Peyer's patch (tissue), 4 donors: ENCODE results near the gene CYB5R3. TPM values are rescaled to one million over a fixed set of nuclear protein-coding genes. Genes with fewer than 3 reads are reported as not detected.
A peak's percentile ranks its signal among the peaks of the same experiment; 100 is the strongest.
"Not testable (repeated sequence)": the region's sequence is repeated elsewhere in the genome, so short reads cannot be mapped to it uniquely, and the experiment has no call there.

Source experiments
- DNase-seq, 3 donors: peaks; one replicate each; pipeline ENCODE4 v3.0.0-alpha.2; 2017 to 2019
- H3K27ac ChIP-seq, 4 donors: fragments of 200-600 bp; sonication (generic); one replicate each; pipeline ENCODE4 v1.5.1; 2016 to 2019
- H3K27me3 ChIP-seq, 2 donors: fragments of 200-600 bp; sonication (generic); one replicate each; pipeline ENCODE4 v1.5.1; 2019
- H3K36me3 ChIP-seq, 3 donors: fragments of 200-600 bp; sonication (generic); one replicate each; pipeline ENCODE4 v1.5.1; 2016 to 2019
- H3K4me1 ChIP-seq, 4 donors: fragments of 200-600 bp; sonication (generic); one replicate each; pipeline ENCODE4 v1.5.1; 2016 to 2019
- H3K4me3 ChIP-seq, 4 donors: fragments of 200-600 bp; sonication (generic); 1 replicate in 3 of 4; 2 replicates in 1 of 4; pipeline ENCODE4 v1.5.1; 2016 to 2019; ENCODE audit warnings: mild to moderate bottlenecking in 1 of 4
- H3K9me3 ChIP-seq, 4 donors: fragments of 200-600 bp; sonication (generic); one replicate each; pipeline ENCODE4 v1.5.1; 2016 to 2019; ENCODE audit warnings: mild to moderate bottlenecking in 1 of 4
- POLR2A ChIP-seq, 2 donors: fragments of 450-650 bp; IDR thresholded peaks; one replicate each; pipeline ENCODE4 v1.5.1; 2017; ENCODE audit warnings: antibody characterized with exemption in 2 of 2, mild to moderate bottlenecking in 2 of 2, moderate library complexity in 2 of 2
- total RNA-seq, 4 donors: library from RNA; depleted of rRNA; stranded (reverse); fragments of >200 nt; gene quantifications; one replicate each; pipeline ENCODE4 v1.1.0, GENCODE V29; 2016
- TF ChIP-seq, protein P1 (sequence below), 6 experiments: fragments of 450-650 bp in 4 of 6; fragments of 200-600 bp in 2 of 6; sonication (generic) in 1 of 6; IDR thresholded peaks; one replicate each; pipeline ENCODE4 v1.5.1; 2017 to 2019; ENCODE audit warnings: antibody characterized with exemption in 6 of 6, mild to moderate bottlenecking in 3 of 6, moderate library complexity in 1 of 6

CYB5R3 gene
- total RNA-seq, 4 donors from 2014 or later, result 59.4 to 147 (median 117) TPM

DNA sequence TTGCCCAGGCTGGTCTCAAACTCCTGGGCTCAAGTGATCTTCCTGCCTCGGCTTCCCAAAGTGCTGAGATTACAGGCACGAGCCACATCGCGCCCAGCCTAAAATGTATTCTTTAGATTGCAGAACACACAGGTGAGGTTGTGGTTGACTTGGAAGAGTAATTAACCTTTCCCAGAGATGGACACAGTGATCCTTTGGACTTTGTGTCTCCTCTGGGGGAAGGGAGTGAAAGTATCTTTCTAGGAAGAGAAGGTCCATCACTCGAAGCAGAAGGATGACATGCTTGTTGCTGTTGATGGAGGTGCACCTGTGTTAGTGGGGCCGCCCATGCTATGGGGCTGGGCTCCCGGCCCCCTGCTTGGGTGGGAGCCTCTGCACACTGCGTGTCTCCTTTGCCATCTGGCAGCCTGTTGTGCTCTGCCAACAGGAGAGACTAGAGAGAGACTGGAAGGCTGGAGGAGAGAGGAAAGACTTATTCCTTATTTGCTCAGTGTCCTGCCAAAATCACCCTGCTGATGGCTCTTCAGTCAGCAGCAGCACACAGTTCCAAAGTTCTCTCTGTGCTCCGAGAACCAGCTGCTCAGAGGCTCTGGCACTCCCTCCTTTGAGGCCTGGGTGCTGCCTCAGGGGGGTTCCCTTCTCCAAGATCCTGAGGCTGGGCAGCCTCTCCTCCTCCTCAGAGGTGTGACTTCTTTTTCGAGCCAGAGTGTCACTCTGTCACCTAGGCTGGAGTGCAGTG, 33.1 kb upstream of the CYB5R3 start:
- no peaks in the 10 kb centered on the region for H3K36me3 ChIP-seq
- no peak overlapping the region for H3K4me3 ChIP-seq
- H3K9me3 ChIP-seq, result peaks cover 0 to 8% (median 0%) of the 10 kb centered on the region in 4 donors
- peaks cover 0 to 43% (median 4%) of the 10 kb centered on the region in 4 donors for H3K4me1 ChIP-seq
- no peak for TF ChIP-seq POLR2A (IDR thresholded peaks at IDR 0.05)
- TF ChIP-seq, protein P1, sequence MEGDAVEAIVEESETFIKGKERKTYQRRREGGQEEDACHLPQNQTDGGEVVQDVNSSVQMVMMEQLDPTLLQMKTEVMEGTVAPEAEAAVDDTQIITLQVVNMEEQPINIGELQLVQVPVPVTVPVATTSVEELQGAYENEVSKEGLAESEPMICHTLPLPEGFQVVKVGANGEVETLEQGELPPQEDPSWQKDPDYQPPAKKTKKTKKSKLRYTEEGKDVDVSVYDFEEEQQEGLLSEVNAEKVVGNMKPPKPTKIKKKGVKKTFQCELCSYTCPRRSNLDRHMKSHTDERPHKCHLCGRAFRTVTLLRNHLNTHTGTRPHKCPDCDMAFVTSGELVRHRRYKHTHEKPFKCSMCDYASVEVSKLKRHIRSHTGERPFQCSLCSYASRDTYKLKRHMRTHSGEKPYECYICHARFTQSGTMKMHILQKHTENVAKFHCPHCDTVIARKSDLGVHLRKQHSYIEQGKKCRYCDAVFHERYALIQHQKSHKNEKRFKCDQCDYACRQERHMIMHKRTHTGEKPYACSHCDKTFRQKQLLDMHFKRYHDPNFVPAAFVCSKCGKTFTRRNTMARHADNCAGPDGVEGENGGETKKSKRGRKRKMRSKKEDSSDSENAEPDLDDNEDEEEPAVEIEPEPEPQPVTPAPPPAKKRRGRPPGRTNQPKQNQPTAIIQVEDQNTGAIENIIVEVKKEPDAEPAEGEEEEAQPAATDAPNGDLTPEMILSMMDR (IDR thresholded peaks at IDR 0.05), result no peak
- no peak for DNase-seq
- H3K27me3 ChIP-seq, result no peaks in the 10 kb centered on the region
- H3K27ac ChIP-seq, result peak overlapping the region; percentile 28 to 89 (median 32)

DNA sequence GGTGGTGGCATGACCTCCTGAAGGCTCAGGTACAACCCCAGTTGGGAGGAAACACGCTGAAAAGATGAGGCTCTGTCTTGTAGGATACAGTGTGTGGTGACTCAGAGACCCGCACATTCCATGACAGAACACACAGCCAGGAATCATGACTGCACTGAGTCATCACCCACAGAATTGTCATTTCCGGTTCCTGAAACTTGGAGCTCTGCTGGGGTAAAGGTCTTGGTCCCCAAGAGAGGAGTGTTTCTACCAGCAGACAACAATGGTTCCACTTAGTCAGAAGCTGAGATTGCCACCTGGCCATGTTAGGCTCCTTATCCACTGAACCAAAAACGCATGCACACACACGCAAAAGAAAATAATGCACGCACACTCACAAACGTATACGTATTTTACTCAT, 31.5 kb upstream of the CYB5R3 start:
- Histone ChIP-seq H3K27ac (peak overlapping the region in 1 of 4 donors; percentile 64), H3K4me1 (peaks cover 0 to 31% (median 4%) of the 10 kb centered on the region in 4 donors), H3K4me3 (no peak overlapping the region), H3K36me3 (no peaks in the 10 kb centered on the region), H3K27me3 (no peaks in the 10 kb centered on the region), H3K9me3 (peaks cover 0 to 8% (median 0%) of the 10 kb centered on the region in 4 donors)
- DNase-seq, result peak in 1 of 3 donors; percentile 70
- TF ChIP-seq POLR2A (IDR thresholded peaks at IDR 0.05), result no peak
- TF ChIP-seq, protein P1 (IDR thresholded peaks at IDR 0.05), result no peak

DNA sequence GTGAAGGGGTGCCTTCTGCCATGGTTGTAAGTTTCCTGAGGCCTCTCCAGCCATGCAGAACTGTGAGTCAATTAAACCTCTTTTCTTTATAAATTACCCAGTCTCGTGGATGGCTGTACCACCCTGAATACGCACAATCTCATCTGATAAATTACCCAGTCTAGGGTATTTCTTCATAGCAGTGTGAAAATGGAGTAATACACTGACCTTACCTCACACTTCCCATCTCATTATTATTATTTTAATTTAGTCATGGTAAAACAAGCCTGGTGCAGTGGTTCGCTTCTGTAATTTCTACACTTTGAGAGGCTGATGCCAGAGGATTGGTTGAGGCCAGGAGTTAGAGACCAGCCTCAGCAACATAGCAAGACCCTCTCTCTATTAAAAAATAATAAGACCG, 30.5 kb upstream of the CYB5R3 start:
- Histone ChIP-seq H3K4me1 (peaks cover 0 to 24% (median 4%) of the 10 kb centered on the region in 4 donors), H3K36me3 (no peaks in the 10 kb centered on the region), H3K27me3 (no peaks in the 10 kb centered on the region), H3K4me3 (no peak overlapping the region), H3K9me3 (peaks cover 0 to 8% (median 0%) of the 10 kb centered on the region in 4 donors), H3K27ac (no peak overlapping the region)
- TF ChIP-seq POLR2A (IDR thresholded peaks at IDR 0.05), result no peak
- TF ChIP-seq, protein P1 (IDR thresholded peaks at IDR 0.05), result no peak
- DNase-seq, result no peak

DNA sequence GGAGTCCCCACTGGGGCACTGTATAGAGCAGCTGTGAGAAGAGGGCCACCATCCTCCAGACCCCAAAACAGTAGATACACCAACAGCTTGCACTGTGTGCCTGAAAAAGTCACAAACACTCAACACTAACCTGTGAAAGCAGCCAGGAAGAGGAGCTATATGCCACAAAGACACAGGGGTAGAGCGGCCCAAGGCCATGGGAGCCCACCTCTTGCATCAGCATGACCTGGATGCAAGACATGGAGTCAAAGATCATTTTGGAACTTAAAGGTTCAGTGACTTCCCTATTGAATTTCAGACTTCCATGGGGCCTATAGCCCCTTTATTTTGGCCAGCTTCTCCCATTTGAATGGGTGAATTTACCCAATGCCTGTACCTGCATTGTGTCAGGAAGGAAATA, 29.7 kb upstream of the CYB5R3 start:
- Histone ChIP-seq H3K36me3 (no peaks in the 10 kb centered on the region), H3K9me3 (peaks cover 0 to 8% (median 0%) of the 10 kb centered on the region in 4 donors), H3K27me3 (no peaks in the 10 kb centered on the region), H3K4me1 (peaks cover 0 to 20% (median 4%) of the 10 kb centered on the region in 4 donors), H3K4me3 (no peak overlapping the region), H3K27ac (no peak overlapping the region)
- no peak for DNase-seq
- TF ChIP-seq, protein P1 (IDR thresholded peaks at IDR 0.05), result no peak
- no peak for TF ChIP-seq POLR2A (IDR thresholded peaks at IDR 0.05)

DNA sequence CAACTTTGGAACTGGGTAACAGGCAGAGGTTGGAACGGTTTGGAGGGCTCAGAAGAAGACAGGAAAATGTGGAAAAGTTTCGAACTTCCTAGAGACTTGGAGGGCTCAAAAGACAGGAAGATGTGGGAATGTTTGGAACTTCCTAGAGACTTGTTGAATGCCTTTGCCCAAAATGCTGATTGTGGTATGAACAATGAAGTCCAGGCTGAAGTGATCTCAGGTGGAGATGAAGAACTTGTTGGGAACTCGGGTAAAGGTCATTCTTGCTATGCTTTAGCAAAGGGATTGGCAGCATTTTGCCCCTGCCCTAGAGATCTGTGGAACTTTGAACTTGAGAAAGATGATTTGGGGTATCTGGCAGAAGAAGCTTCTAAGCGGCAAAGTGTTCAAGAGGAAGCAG, 28.7 kb upstream of the CYB5R3 start:
- DNase-seq, H3K36me3 ChIP-seq, H3K27me3 ChIP-seq, H3K4me3 ChIP-seq, H3K9me3 ChIP-seq, H3K27ac ChIP-seq: not testable (repeated sequence)
- peaks cover 0 to 11% (median 2%) of the 10 kb centered on the region in 4 donors for H3K4me1 ChIP-seq

DNA sequence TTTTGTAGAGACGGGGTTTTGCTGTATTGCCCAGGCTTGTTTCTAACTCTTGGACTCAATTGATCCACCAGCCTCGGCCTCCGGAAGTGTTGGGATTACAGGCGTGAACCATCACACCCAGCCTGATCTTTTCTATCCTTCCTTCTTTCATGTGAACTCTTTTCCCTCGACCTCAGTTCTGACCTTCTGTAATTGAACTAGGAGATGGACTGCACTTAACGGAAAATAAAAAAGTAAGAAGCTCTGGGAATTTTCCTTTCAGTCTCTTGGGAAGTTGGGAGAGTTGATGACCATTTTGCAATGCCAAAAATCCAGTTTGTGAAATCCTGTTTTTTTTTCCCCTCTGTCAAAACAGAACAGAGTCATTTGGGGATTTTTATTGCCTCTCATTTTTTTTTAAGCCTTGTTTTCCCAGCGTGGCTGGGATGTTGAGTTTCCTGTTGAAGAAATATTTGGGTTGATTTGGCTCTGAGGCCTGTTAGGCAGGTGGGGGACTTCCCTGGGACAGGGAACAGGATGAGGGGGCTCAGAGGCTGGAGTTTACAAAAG, 26.9 kb upstream of the CYB5R3 start:
- Histone ChIP-seq H3K4me1 (peaks cover 0 to 2% (median under 1%) of the 10 kb centered on the region in 4 donors), H3K27ac (peak overlapping the region; percentile 52 to 68 (median 65))
- TF ChIP-seq, protein P1 (IDR thresholded peaks at IDR 0.05), result no peak
- no peak for TF ChIP-seq POLR2A (IDR thresholded peaks at IDR 0.05)

More for the DNA sequence above, 26.9 kb upstream of the CYB5R3 start:
- H3K36me3 ChIP-seq, result no peaks in the 10 kb centered on the region
- H3K9me3 ChIP-seq, result peaks cover 0 to 8% (median 0%) of the 10 kb centered on the region in 4 donors
- no peak overlapping the region for H3K4me3 ChIP-seq
- DNase-seq, result no peak
- no peaks in the 10 kb centered on the region for H3K27me3 ChIP-seq
